GM12878 (cell line): ENCODE measurements around the gene SCTR. TPM values are rescaled to one million over a fixed set of nuclear protein-coding genes. Genes with fewer than 3 reads are reported as not detected.

Experiments
- ATAC-seq: fragments of 200-7000 bp; cut with Tn5 transposase; 3 replicates; pipeline ENCODE4 v1.9.1; 2020; ENCODE audit warnings: mild to moderate bottlenecking, moderate library complexity
- BruUV-seq: library from RNA; stranded (reverse); fragments of 400-500 nt; replicated peaks from 2 replicates; lab custom pipeline; 2021; lab: Mats Ljungman, UMichigan
- CTCF ChIA-PET: fragments of 300-600 bp; sonication (Branson Sonifier 250); formaldehyde crosslinking; extraction: SDS; loops from one replicate; lab custom pipeline; 2021; ENCODE audit warnings: inconsistent platforms; lab: Yijun Ruan, JAX
- POLR2A ChIA-PET: fragments of 350-600 bp; formaldehyde crosslinking; extraction: SDS; loops from one replicate; lab custom pipeline; 2021; ENCODE audit warnings: inconsistent platforms; lab: Charles Lee
- RAD21 ChIA-PET: fragments of 300-600 bp; sonication (Branson Sonifier 250); formaldehyde crosslinking; loops from one replicate; lab custom pipeline; 2023; ENCODE audit warnings: antibody characterized with exemption; ENCODE audit not compliant: unreplicated experiment; lab: Charles Lee
- SMC1A ChIA-PET: fragments of 300-600 bp; sonication (Branson Sonifier 250); formaldehyde crosslinking; loops from one replicate; lab custom pipeline; 2023; ENCODE audit not compliant: unreplicated experiment, uncharacterized antibody; lab: Charles Lee
- DNase-seq: peaks from one replicate; pipeline ENCODE4 v3.0.0-alpha.2; 2011; ENCODE audit warnings: low read depth, low spot score
- FAIRE-seq: peaks from 3 replicates; lab custom pipeline; 2011; peaks lifted over from hg19 to GRCh38; lab: Jason Lieb, UNC
- H2AFZ ChIP-seq: 2 replicates; pipeline ENCODE4 v1.6.0; 2011; ENCODE audit warnings: low read depth, low read length, control low read depth; ENCODE audit not compliant: control insufficient read depth
- H3K27ac ChIP-seq: 2 replicates; pipeline ENCODE4 v1.5.1; 2011; ENCODE audit warnings: control low read depth; ENCODE audit not compliant: control insufficient read depth, insufficient read depth
- H3K27me3 ChIP-seq, 2 experiments: replicated peaks in 1 of 2; 2 replicates each; pipeline versions ENCODE4 v1.6.0 to v1.6.1; 2011; ENCODE audit warnings: low read length in 1 of 2; ENCODE audit not compliant: control insufficient read depth in 2 of 2, insufficient read depth in 2 of 2
- H3K36me3 ChIP-seq, 2 experiments: 2 replicates each; pipeline ENCODE4 v1.5.1; 2011; ENCODE audit warnings: low read length in 1 of 2; ENCODE audit not compliant: control insufficient read depth in 2 of 2, insufficient read depth in 2 of 2
- H3K4me1 ChIP-seq: 2 replicates; pipeline ENCODE4 v1.6.1; 2011; ENCODE audit warnings: mild to moderate bottlenecking, low read length, moderate library complexity, mixed read lengths; ENCODE audit not compliant: control insufficient read depth, insufficient read depth
- H3K4me2 ChIP-seq: 2 replicates; pipeline ENCODE4 v1.6.0; 2011; ENCODE audit warnings: control low read depth; ENCODE audit not compliant: control insufficient read depth, insufficient read depth
- H3K4me3 ChIP-seq: fragments of 200-600 bp; sonication (generic); 2 replicates; pipeline ENCODE4 v1.5.1; 2016
- H3K79me2 ChIP-seq: 2 replicates; pipeline ENCODE4 v1.6.0; 2011; ENCODE audit warnings: low read length; ENCODE audit not compliant: control insufficient read depth, insufficient read depth
- H3K9ac ChIP-seq: 2 replicates; pipeline ENCODE4 v1.8.0; 2011; ENCODE audit warnings: low read length, control low read depth, mixed read lengths; ENCODE audit not compliant: control insufficient read depth, insufficient read depth
- H3K9me3 ChIP-seq: replicated peaks from 3 replicates; pipeline ENCODE4 v1.5.1; 2011; ENCODE audit warnings: mild to moderate bottlenecking, low read length; ENCODE audit not compliant: control insufficient read depth, insufficient read depth
- H4K20me1 ChIP-seq: 2 replicates; pipeline ENCODE4 v1.6.0; 2011; ENCODE audit not compliant: control insufficient read depth, insufficient read depth
- CREM ChIP-seq: IDR thresholded peaks from 2 replicates; pipeline ENCODE4 v1.6.1; 2014; ENCODE audit warnings: antibody characterized with exemption, low read depth
- FOXK2 ChIP-seq: fragments of 450-650 bp; IDR thresholded peaks from 2 replicates; pipeline ENCODE4 v1.6.1; 2017; ENCODE audit warnings: mild to moderate bottlenecking, moderate library complexity
- IKZF2 ChIP-seq, 2 experiments: fragments of 450-650 bp; IDR thresholded peaks; 2 replicates each; pipeline ENCODE4 v1.6.1; 2017; ENCODE audit warnings: mild to moderate bottlenecking in 2 of 2, moderate library complexity in 2 of 2
- NR2F1 ChIP-seq: fragments of 450-650 bp; conservative IDR thresholded peaks from 2 replicates; pipeline ENCODE4 v1.6.1; 2017; ENCODE audit warnings: mild to moderate bottlenecking
- PAX8 ChIP-seq: fragments of 450-650 bp; IDR thresholded peaks from 2 replicates; pipeline ENCODE4 v1.6.1; 2017; ENCODE audit warnings: mild to moderate bottlenecking, moderate library complexity
- PRDM15 ChIP-seq: fragments of 450-650 bp; formaldehyde crosslinking; IDR thresholded peaks from 2 replicates; pipeline ENCODE4 v1.4.0; 2020; ENCODE audit warnings: mild to moderate bottlenecking, moderate library complexity
- RCOR1 ChIP-seq: conservative IDR thresholded peaks from 2 replicates; pipeline ENCODE4 v1.6.1; 2012; ENCODE audit warnings: low read depth, low read length, improper control_type of control experiment
- RELA ChIP-seq: fragments of 450-650 bp; IDR thresholded peaks from 2 replicates; pipeline ENCODE4 v1.8.0; 2014; ENCODE audit warnings: borderline replicate concordance; ENCODE audit not compliant: partially characterized antibody
- REST ChIP-seq: IDR thresholded peaks from 2 replicates; pipeline ENCODE4 v1.6.1; 2012; ENCODE audit warnings: mild to moderate bottlenecking, low read depth, low read length
- RFX5 ChIP-seq: IDR thresholded peaks from 2 replicates; pipeline ENCODE4 v1.6.1; 2011; ENCODE audit warnings: low read depth, low read length, improper control_type of control experiment
- YBX1 ChIP-seq: fragments of 450-650 bp; IDR thresholded peaks from 2 replicates; pipeline ENCODE4 v1.6.1; 2016; ENCODE audit warnings: antibody characterized with exemption
- ZNF687 ChIP-seq: fragments of 450-650 bp; IDR thresholded peaks from 2 replicates; pipeline ENCODE4 v1.6.1; 2017; ENCODE audit warnings: mild to moderate bottlenecking, moderate library complexity
- WGBS: methylation state at CpG from one replicate; pipeline ENCODE4 v1.1.6; 2016; ENCODE audit warnings: low lambda C conversion rate; ENCODE audit not compliant: insufficient replicate concordance, insufficient coverage; ENCODE audit errors: missing lambda C conversion rate; 5-methylcytosine and 5-hydroxymethylcytosine counted together
- in situ Hi-C: fragments of 300-500 bp; cut with MboI; formaldehyde crosslinking; loops from 9 replicates; pipeline ENCODE4 v1.14.3; 2018; ENCODE audit warnings: mixed read lengths
- intact Hi-C: fragments of 100-400 bp; cut with micrococcal nuclease; formaldehyde crosslinking; loops from one replicate; pipeline ENCODE4 v1.14.2; 2022; ENCODE audit not compliant: unreplicated experiment
- polyA plus RNA-seq, 11 experiments: library from polyadenylated mRNA; depleted of rRNA in 4 of 11; unstranded in 6 of 11; stranded (reverse) in 5 of 11; fragments of >200 nt; fragmentation: Nextera tagmentation in 4 of 11; fragmentation: Illumina TruSeq in 1 of 11; extraction: Ambion mirVana in 4 of 11; extraction: Trizol in 1 of 11; gene quantifications; 1 replicate in 1 of 11; 2 replicates in 10 of 11; pipeline versions ENCODE4 v1.2.1 to v1.2.3, GENCODE V29; 2011 to 2016; ENCODE audit warnings: inconsistent platforms in 2 of 11, missing spikeins in 2 of 11, low read depth in 1 of 11
- total RNA-seq, 4 experiments: library from RNA; depleted of rRNA in 3 of 4; stranded (reverse); fragments of >200 nt in 3 of 4; fragmentation: Illumina TruSeq in 1 of 4; extraction: Trizol in 1 of 4; gene quantifications; 2 replicates each; pipeline versions ENCODE4 v1.2.1 to v1.2.3, GENCODE V29; 2013 to 2021

Gene SCTR
- total and polyA plus RNA-seq, 10 of the 15 experiments (the other 5 are each of a cell fraction or from before 2014, with no cell fraction given), result 0.26 TPM; not detected in 9

- H3K36me3 ChIP-seq, result no peaks in the 10 kb centered on the region
- ATAC-seq, result peak; percentile 83
- no peaks in the 10 kb centered on the region for H3K79me2 ChIP-seq
- RAD21 ChIA-PET, result interaction anchor here (1.4 to 1.9 kb wide), 3 partner anchors 15 to 550 kb away, joined by 3 to 9 read pairs (median 3); no protein-coding TSS in a partner anchor
- intact Hi-C loops, result no loop called here
- in situ Hi-C loops, result no loop called here
- peak within 1 kb of the TSS; percentile 86 for H2AFZ ChIP-seq
- no peaks in the 10 kb centered on the region for H3K9me3 ChIP-seq
- peak within 1 kb of the TSS; percentile 93 for H3K4me2 ChIP-seq
- CTCF ChIA-PET, result interaction anchor here (0.5 to 1.7 kb wide), 5 partner anchors 44 to 64 kb away, joined by 3 to 6 read pairs (median 3); partner anchors contain the start of gene DBI
- peak within 1 kb of the TSS; percentile 53; the same call in 1 of the 2 replicates for H3K27ac ChIP-seq
- no TSS peak for BruUV-seq
- no peaks in the 10 kb centered on the region for H4K20me1 ChIP-seq
- H3K4me3 ChIP-seq, result peak within 1 kb of the TSS; percentile 64
- H3K9ac ChIP-seq, result peak within 1 kb of the TSS; percentile 61
- peak; percentile 75 for FAIRE-seq
- peaks cover 0 to 5% of the 10 kb centered on the region in 2 experiments; a peak in 2 of 4 replicates for H3K27me3 ChIP-seq
- POLR2A ChIA-PET, result no interaction called here
- H3K4me1 ChIP-seq, result peaks cover 17% of the 10 kb centered on the region
- SMC1A ChIA-PET, result interaction anchor here (0.6 to 3.7 kb wide), 4 partner anchors 16 to 44 kb away, joined by 3 to 23 read pairs (median 5); no protein-coding TSS in a partner anchor
- peak; percentile 90 for DNase-seq
- 6% methylated on average over 31 of the region's 72 CpGs for WGBS
- TF ChIP-seq RCOR1 (0 out of 2 replicates have a peak, but pooled peaks have one; percentile 47), YBX1 (no peak), PRDM15 (CRISPR knock-in tag) (no peak), RELA (no peak), REST (no peak), FOXK2 (no peak), IKZF2 (IDR thresholded peaks at IDR 0.05) (peak; percentile 92 to 93), RFX5 (no peak), CREM (no peak), ZNF687 (no peak), PAX8 (no peak), NR2F1 (peak; percentile 89)
These were observed 92.9 kb downstream of the SCTR start, which contains the start of gene TMEM37 for GRCh38 chr2:119431155-119431975. Gene TMEM37 (plus strand): TSS chr2:119431854. CDS start chr2:119431904, 50 bp downstream.
